22Rv1 (cell line): ENCODE results near the gene SLC18B1.
A peak's percentile ranks its signal among the peaks of the same experiment; 100 is the strongest.

Source experiments
- H3K27ac ChIP-seq: fragments of 450-650 bp; 2 replicates; pipeline ENCODE4 v1.5.1; 2017
- ZFX ChIP-seq: fragments of 450-650 bp; IDR thresholded peaks from 2 replicates; pipeline ENCODE4 v1.6.1; 2017; ENCODE audit warnings: antibody characterized with exemption, borderline replicate concordance
- TF ChIP-seq, protein P1 (sequence below): fragments of 450-650 bp; IDR thresholded peaks from 2 replicates; pipeline ENCODE4 v1.5.1; 2017; ENCODE audit warnings: mild to moderate bottlenecking

Gene SLC18B1

DNA sequence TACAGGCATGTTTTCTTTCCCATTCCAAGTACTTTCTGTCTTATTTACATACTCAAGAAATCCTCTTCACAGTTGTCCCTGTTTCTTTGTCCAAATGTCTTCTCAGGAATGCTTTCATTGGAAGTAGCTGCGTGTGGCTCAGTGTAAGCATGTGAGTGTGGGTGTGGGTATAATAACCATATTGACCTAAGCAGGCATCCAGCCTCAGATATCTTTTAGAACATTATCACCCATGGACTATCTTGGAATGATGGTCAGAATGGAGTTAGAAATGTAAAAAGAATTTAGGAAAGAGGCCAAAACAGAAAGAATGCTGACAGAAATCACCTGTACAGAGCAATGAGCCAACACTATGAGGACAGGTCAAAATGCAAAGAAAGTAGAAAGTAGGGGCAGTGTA lies 57.2 kb downstream of the SLC18B1 start:
- TF ChIP-seq ZFX = no peak
- TF ChIP-seq, protein P1, sequence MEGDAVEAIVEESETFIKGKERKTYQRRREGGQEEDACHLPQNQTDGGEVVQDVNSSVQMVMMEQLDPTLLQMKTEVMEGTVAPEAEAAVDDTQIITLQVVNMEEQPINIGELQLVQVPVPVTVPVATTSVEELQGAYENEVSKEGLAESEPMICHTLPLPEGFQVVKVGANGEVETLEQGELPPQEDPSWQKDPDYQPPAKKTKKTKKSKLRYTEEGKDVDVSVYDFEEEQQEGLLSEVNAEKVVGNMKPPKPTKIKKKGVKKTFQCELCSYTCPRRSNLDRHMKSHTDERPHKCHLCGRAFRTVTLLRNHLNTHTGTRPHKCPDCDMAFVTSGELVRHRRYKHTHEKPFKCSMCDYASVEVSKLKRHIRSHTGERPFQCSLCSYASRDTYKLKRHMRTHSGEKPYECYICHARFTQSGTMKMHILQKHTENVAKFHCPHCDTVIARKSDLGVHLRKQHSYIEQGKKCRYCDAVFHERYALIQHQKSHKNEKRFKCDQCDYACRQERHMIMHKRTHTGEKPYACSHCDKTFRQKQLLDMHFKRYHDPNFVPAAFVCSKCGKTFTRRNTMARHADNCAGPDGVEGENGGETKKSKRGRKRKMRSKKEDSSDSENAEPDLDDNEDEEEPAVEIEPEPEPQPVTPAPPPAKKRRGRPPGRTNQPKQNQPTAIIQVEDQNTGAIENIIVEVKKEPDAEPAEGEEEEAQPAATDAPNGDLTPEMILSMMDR = no peak
- no peak overlapping the region for H3K27ac ChIP-seq

DNA sequence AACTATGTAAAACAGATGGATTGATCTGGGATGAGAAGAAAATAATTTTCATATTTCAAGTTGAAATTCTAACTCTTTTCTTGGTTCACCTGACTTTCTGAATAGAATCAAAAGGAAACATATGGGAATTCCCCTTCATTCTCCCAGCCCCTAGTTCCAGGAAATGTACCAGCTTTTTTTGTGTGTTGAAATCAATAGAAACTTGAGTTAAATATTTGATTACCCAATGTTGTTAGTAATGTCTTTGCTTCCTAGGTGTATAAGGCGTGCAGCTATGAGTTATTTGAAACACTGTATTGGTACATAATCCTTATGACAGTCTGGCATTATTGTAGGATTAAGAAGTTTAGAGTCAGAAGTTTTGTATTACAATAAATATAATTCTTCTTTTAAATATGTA lies 62.2 kb downstream of the SLC18B1 start:
- H3K27ac ChIP-seq = no peak overlapping the region
- no peak for TF ChIP-seq ZFX
- TF ChIP-seq, protein P1 = no peak

DNA sequence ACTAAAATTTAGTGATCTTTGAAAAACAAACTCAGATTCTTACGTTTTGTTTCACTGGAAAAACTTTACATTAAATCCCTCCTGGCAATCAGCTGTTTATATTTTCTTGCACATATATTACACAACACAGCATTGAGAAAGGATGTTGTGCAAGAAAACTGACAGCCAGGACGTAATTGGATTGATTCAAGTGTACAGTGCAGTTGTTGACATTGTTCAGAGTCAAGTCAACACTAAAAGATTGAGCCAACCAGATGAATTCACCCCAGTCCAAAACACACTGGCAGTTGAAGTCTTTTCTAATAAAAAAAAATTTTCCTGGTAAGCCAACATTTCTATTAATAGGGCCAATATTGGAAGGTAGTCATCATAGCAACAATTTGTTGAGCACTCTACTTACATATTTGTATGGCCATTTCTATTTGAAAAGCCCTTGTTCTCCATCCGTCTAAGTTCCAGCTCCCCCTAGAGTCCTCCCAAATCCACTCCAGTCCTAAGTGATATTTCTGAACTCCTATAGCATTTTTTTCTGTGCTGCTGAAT lies 63.7 kb downstream of the SLC18B1 start:
- H3K27ac ChIP-seq = no peak overlapping the region
- TF ChIP-seq ZFX = no peak
- TF ChIP-seq, protein P1 = peak; percentile 54

DNA sequence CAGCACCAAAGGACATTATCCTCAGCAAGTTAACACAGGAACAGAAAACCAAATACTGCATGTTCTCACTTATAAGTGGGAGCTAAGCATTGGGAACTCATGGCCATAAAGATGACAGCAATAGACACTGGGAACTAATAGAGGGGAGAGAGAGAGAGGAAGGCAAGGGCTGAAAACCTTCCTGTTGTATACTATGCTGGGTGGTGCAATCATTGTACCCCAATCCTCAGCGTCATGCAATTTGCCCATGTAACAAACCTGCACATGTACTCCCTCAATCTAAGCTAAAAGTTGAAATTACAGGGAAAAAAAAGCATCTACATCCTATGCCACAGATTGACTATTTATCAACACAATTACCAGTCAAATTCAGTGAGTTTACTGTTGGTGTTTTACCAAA lies 64.6 kb downstream of the SLC18B1 start:
- TF ChIP-seq, protein P1 = no peak
- no peak overlapping the region for H3K27ac ChIP-seq

DNA sequence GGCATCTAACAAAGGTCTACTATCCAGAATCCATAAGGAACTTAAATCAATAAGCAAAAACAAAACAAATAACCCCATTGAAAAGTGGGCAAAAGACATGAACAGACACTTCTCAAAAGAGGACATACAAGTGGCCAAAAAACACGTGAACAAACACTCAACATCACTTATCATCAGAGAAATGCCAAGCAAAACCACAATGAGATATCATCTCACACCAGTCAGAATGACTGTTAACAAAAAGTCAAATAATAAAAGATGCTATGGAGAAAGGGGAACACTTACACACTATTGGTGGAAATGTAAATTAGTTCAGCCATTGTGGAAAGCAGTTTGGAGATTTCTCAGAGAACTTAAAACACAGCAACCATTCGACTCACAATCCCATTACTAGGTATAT lies 65.2 kb downstream of the SLC18B1 start:
- H3K27ac ChIP-seq = no peak overlapping the region
- TF ChIP-seq, protein P1 = no peak
- TF ChIP-seq ZFX = no peak

DNA sequence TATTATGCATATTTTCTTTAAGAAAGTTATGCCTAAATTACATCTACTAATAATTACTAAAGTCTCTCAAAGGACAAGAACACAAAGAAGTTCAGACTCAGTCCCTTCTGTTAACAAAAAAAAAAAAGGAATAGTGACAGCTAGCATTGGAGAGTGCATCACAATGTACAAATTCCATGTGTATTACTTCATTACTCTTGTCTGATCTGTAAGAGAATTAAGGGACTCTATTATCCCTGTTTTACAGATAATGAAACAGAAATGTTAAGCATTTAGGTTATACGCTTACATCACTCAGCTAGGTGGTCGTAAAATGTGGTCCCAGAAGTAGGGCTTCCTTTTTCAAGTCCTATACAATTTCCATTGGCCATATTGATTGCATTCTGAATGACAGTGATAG lies 67.4 kb downstream of the SLC18B1 start:
- no peak for TF ChIP-seq ZFX
- TF ChIP-seq, protein P1 = no peak
- no peak overlapping the region for H3K27ac ChIP-seq

DNA sequence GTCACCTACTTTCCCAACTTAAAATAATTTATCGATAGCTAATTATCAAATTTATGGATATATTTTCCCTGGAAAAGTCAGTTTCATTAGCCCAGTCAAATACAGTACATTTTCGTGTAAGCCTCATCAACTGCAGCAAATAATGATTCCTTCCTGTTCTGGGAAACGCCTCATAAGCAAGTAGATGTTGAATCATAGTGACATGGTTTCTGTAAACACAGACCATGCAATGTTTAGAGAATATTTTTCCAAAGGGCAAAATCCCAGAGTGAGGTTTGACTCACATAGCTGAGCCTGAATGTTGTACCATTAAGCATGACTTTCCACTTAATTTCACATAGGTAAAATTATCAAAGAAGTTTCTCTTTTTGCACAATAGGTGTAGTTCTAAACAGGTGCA lies 67.9 kb downstream of the SLC18B1 start:
- no peak overlapping the region for H3K27ac ChIP-seq
- TF ChIP-seq, protein P1 = no peak
- no peak for TF ChIP-seq ZFX
